Epithelial cell of prostate (primary cell): Measurements from ENCODE around the gene NKAPD1.
"Not testable (repeated sequence)": the region's sequence is repeated elsewhere in the genome, so short reads cannot be mapped to it uniquely, and the experiment has no call there.

Experiments
- DNase-seq: peaks from one replicate; pipeline ENCODE4 v3.0.0-alpha.2; 2011; ENCODE audit warnings: low read depth, low spot score
- H3K27ac ChIP-seq: fragments of 450-650 bp; 2 replicates; pipeline ENCODE4 v1.5.1; 2017; ENCODE audit warnings: mild to moderate bottlenecking

Gene NKAPD1

GRCh38 chr11:112073941-112074811, at the start of gene NKAPD1, which contains the start of gene PIH1D2:
Gene NKAPD1, plus strand, starts transcription at chr11:112074299. Its CDS starts 1,276 bp downstream, at chr11:112075575.
Gene PIH1D2, minus strand, starts transcription at chr11:112074017. Its CDS starts 843 bp downstream, at chr11:112073174.
- DNase-seq, result peak; percentile 34
- H3K27ac ChIP-seq, result peak within 1 kb of the TSS; percentile 87

- no peak for DNase-seq
- H3K27ac ChIP-seq, result peak within 1 kb of the TSS; percentile 66
Observed at GRCh38 chr11:112024773-112025678, 49.1 kb upstream of the NKAPD1 start, which contains the start of gene DLAT. Gene DLAT, plus strand, starts transcription at chr11:112025408. Its CDS starts 65 bp downstream, at chr11:112025473.

GRCh38 chr11:112025707-112026106, 48.4 kb upstream of the NKAPD1 start:
- peak overlapping the region; percentile 66 for H3K27ac ChIP-seq

GRCh38 chr11:112026784-112027410, 47.2 kb upstream of the NKAPD1 start:
- not testable (repeated sequence) for DNase-seq, H3K27ac ChIP-seq

More at GRCh38 chr11:112025707-112026106, 48.4 kb upstream of the NKAPD1 start:
- no peak for DNase-seq

- no peak for DNase-seq
- no peak overlapping the region for H3K27ac ChIP-seq
Observed at GRCh38 chr11:112029460-112029859, 44.6 kb upstream of the NKAPD1 start.

GRCh38 chr11:112033902-112034301, 40.2 kb upstream of the NKAPD1 start:
- DNase-seq, result no peak
- H3K27ac ChIP-seq, result no peak overlapping the region

- DNase-seq, result no peak
- no peak overlapping the region for H3K27ac ChIP-seq
Observed at GRCh38 chr11:112037527-112037926, 36.6 kb upstream of the NKAPD1 start.

- no peak for DNase-seq
- peak overlapping the region; percentile 9 for H3K27ac ChIP-seq
Observed at GRCh38 chr11:112042161-112042960, 31.7 kb upstream of the NKAPD1 start.

GRCh38 chr11:112042961-112043304, 31.2 kb upstream of the NKAPD1 start:
- no peak overlapping the region for H3K27ac ChIP-seq
- no peak for DNase-seq

GRCh38 chr11:112044961-112045360, 29.1 kb upstream of the NKAPD1 start:
- H3K27ac ChIP-seq, result no peak overlapping the region
- DNase-seq, result no peak

- not testable (repeated sequence) for H3K27ac ChIP-seq, DNase-seq
Observed at GRCh38 chr11:112046647-112047046, 27.5 kb upstream of the NKAPD1 start.

- not testable (repeated sequence) for DNase-seq
- H3K27ac ChIP-seq, result peak overlapping the region; percentile 38
Observed at GRCh38 chr11:112048256-112048655, 25.8 kb upstream of the NKAPD1 start.

- no peak overlapping the region for H3K27ac ChIP-seq
- no peak for DNase-seq
Observed at GRCh38 chr11:112049777-112050176, 24.3 kb upstream of the NKAPD1 start.

- H3K27ac ChIP-seq, result no peak overlapping the region
- no peak for DNase-seq
Observed at GRCh38 chr11:112050721-112051120, 23.4 kb upstream of the NKAPD1 start.

GRCh38 chr11:112051768-112052167, 22.3 kb upstream of the NKAPD1 start:
- no peak overlapping the region for H3K27ac ChIP-seq
- DNase-seq, result no peak

GRCh38 chr11:112057170-112057569, 16.9 kb upstream of the NKAPD1 start:
- no peak overlapping the region for H3K27ac ChIP-seq
- no peak for DNase-seq

GRCh38 chr11:112058103-112058502, 16.0 kb upstream of the NKAPD1 start:
- H3K27ac ChIP-seq, result no peak overlapping the region
- no peak for DNase-seq

GRCh38 chr11:112062923-112063322, 11.2 kb upstream of the NKAPD1 start:
- DNase-seq, result no peak
- H3K27ac ChIP-seq, result no peak overlapping the region

GRCh38 chr11:112082729-112083128, 8.6 kb downstream of the NKAPD1 start:
- H3K27ac ChIP-seq, result peak overlapping the region; percentile 23
- peak; percentile 12 for DNase-seq
